GM12865 (cell line): ENCODE data around the gene RAP2A.
A peak's percentile ranks its signal among the peaks of the same experiment; 100 is the strongest.

Source experiments
- DNase-seq: peaks from one replicate; pipeline ENCODE4 v3.0.0; 2010; ENCODE audit warnings: low read depth
- H3K4me3 ChIP-seq: 2 replicates; pipeline ENCODE4 v1.5.1; 2011; ENCODE audit warnings: mild to moderate bottlenecking, low read depth, low read length, control low read depth
- CTCF ChIP-seq: IDR thresholded peaks from 2 replicates; pipeline ENCODE4 v1.5.1; 2011; ENCODE audit warnings: low read length, control low read depth, low read depth, inconsistent platforms; ENCODE audit not compliant: insufficient read depth; ENCODE audit errors: missing control alignments

The RAP2A gene

DNA sequence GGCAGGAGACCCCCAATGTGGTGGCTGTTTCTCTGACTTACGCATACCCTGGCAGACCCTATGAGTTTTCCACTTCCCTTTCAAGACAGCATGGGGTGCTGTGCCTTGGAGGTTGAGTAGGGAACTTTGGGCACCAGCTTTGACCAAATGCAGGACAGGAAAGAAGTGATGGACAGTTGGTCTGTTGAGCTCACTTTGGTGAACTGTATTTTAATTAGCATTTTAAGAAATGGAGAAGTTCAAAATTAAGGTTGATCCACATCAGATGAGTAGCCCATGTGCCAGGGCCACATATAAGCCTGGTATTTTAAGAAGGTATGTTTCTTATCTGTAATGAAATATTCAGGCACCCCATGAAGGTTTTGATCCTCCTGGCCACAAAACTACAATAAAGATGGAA, 46.1 kb upstream of the RAP2A start:
- TF ChIP-seq CTCF, result no peak
- DNase-seq, result no peak
- H3K4me3 ChIP-seq, result no peak overlapping the region

GRCh38 chr13:97388373-97388772, 45.6 kb upstream of the RAP2A start:
- TF ChIP-seq CTCF, result no peak
- no peak overlapping the region for H3K4me3 ChIP-seq
- peak; percentile 10 for DNase-seq

DNA sequence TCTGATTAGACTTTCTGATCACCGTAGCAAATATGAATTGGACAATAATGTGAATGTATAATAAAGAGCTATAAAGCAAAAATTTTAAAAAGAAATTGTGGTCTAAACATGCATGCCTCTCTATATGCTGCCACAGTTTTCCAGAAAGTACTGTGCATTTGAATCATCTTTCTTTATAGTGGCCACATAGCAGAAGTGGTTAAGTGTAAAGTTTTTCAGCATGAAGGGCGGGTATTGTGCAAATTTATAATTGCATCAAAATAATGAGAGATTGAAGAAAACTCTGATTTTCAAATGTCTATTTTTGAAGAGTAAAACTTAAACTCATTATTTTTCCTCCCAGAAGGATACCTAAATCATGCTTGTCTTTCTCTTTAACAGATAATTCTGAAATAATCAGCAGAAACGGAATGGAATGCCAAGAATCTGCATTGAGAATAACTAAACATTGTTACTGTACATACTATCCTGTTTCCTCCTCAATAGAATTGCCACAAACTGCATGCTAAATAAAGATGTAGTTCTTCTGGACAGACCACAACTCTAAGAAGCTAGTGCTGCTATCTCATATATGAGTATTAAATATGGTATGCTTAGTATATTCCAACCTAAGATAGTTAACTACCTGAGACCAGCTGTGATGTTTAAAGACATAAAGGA, 42.9 kb upstream of the RAP2A start:
- no peak for TF ChIP-seq CTCF
- DNase-seq, result no peak
- H3K4me3 ChIP-seq, result no peak overlapping the region

GRCh38 chr13:97392020-97392419, 41.9 kb upstream of the RAP2A start:
- no peak for TF ChIP-seq CTCF
- no peak for DNase-seq
- H3K4me3 ChIP-seq, result no peak overlapping the region

- DNase-seq, result no peak
- no peak for TF ChIP-seq CTCF
- no peak overlapping the region for H3K4me3 ChIP-seq
Observed at GRCh38 chr13:97394542-97394941, 39.4 kb upstream of the RAP2A start.

GRCh38 chr13:97395447-97396136, 38.4 kb upstream of the RAP2A start:
- no peak overlapping the region for H3K4me3 ChIP-seq
- TF ChIP-seq CTCF, result no peak
- no peak for DNase-seq

- no peak overlapping the region for H3K4me3 ChIP-seq
- no peak for DNase-seq
Observed at GRCh38 chr13:97397267-97397666, 36.7 kb upstream of the RAP2A start.

More at GRCh38 chr13:97397267-97397666, 36.7 kb upstream of the RAP2A start:
- no peak for TF ChIP-seq CTCF
